Thoracic aorta (tissue), 2 donors: ENCODE data around the gene CHCHD4. TPM values are rescaled to one million over a fixed set of nuclear protein-coding genes. Genes with fewer than 3 reads are reported as not detected.

Experiments
- ATAC-seq: fragments of 150-250 bp; one replicate; pipeline ENCODE4 v1.8.0; 2017; ENCODE audit warnings: low read depth; ENCODE audit not compliant: insufficient number of reproducible peaks, low FRiP score
- DNase-seq: peaks from one replicate; pipeline ENCODE4 v3.0.0-alpha.2; 2020; ENCODE audit warnings: low spot score
- H3K27ac ChIP-seq, 2 donors: fragments of 200-600 bp; sonication (generic); 1 replicate in 1 of 2; 2 replicates in 1 of 2; pipeline ENCODE4 v1.5.1; 2016; ENCODE audit warnings: mild to moderate bottlenecking in 2 of 2, moderate library complexity in 2 of 2
- H3K27me3 ChIP-seq: fragments of 200-600 bp; sonication (generic); replicated peaks from 2 replicates; pipeline ENCODE4 v1.6.0; 2016; ENCODE audit warnings: mild to moderate bottlenecking; ENCODE audit not compliant: insufficient read depth
- H3K36me3 ChIP-seq: fragments of 200-600 bp; sonication (generic); one replicate; pipeline ENCODE4 v1.5.1; 2016
- H3K4me1 ChIP-seq, 2 donors: fragments of 200-600 bp; sonication (generic); 1 replicate in 1 of 2; 2 replicates in 1 of 2; pipeline versions ENCODE4 v1.5.1 to v1.6.0; 2016; ENCODE audit warnings: low read depth in 2 of 2, mild to moderate bottlenecking in 1 of 2; ENCODE audit not compliant: control insufficient read depth in 1 of 2
- H3K4me3 ChIP-seq: fragments of 200-600 bp; sonication (generic); 2 replicates; pipeline ENCODE4 v1.5.1; 2016; ENCODE audit warnings: mild to moderate bottlenecking
- H3K9me3 ChIP-seq: fragments of 200-600 bp; sonication (generic); 2 replicates; pipeline ENCODE4 v1.5.1; 2016
- total RNA-seq, 2 donors: library from RNA; depleted of rRNA; stranded (reverse); fragments of >200 nt; gene quantifications; one replicate each; pipeline versions ENCODE4 v1.1.0 to v1.2.3, GENCODE V29; 2016
- TF ChIP-seq, protein P1 (sequence below): fragments of 200-600 bp; sonication (generic); IDR thresholded peaks from one replicate; pipeline ENCODE4 v1.5.1; 2019; ENCODE audit warnings: antibody characterized with exemption

Gene CHCHD4
- total RNA-seq, 2 donors from 2014 or later, result 6.6 to 7.5 TPM

DNA sequence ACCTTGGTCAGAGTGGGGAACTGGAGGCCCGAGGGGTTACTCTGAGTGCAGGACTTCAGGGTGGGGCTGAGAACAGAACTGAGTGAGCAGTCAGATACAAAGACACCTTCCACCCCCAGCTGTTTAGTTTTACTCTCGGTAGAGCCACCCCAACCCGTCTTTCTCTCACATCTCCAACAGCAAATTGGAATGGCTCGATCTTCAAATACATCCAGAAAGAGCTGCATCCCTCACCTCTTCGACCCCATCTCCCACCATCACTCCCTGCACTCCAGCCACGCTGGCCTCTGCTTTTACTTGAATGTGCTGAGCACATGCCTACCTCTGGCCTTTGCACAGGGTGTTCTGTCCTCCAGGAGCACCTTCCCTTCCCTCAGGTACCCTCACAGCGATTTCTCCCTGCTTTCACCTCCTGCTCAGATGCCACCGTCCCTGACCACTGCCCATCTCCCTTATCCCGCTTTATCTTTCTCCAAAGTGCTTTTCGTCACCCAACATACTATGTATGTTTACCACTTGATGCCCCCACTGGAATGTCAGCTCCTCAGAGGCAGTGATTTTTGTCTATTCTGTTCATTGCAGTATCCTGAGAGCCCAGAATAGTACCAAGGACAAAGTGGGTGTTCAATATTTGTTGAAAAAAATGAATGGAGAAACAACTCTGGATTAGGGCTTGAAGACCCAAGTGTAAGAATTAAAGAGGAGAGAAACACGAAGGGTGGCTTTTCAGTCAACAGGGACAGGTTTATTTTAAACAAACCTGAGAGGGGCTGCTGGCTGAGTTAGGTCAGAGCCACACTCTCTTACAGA is 4.4 kb downstream of the CHCHD4 start:
- Histone ChIP-seq H3K27ac (no peak overlapping the region), H3K36me3 (peaks cover 11% of the 10 kb centered on the region), H3K27me3 (no peaks in the 10 kb centered on the region), H3K4me1 (peaks cover 6 to 22% of the 10 kb centered on the region in 2 donors), H3K4me3 (no peak overlapping the region), H3K9me3 (no peaks in the 10 kb centered on the region)
- DNase-seq, result no peak
- ATAC-seq, result no peak
- TF ChIP-seq, protein P1, sequence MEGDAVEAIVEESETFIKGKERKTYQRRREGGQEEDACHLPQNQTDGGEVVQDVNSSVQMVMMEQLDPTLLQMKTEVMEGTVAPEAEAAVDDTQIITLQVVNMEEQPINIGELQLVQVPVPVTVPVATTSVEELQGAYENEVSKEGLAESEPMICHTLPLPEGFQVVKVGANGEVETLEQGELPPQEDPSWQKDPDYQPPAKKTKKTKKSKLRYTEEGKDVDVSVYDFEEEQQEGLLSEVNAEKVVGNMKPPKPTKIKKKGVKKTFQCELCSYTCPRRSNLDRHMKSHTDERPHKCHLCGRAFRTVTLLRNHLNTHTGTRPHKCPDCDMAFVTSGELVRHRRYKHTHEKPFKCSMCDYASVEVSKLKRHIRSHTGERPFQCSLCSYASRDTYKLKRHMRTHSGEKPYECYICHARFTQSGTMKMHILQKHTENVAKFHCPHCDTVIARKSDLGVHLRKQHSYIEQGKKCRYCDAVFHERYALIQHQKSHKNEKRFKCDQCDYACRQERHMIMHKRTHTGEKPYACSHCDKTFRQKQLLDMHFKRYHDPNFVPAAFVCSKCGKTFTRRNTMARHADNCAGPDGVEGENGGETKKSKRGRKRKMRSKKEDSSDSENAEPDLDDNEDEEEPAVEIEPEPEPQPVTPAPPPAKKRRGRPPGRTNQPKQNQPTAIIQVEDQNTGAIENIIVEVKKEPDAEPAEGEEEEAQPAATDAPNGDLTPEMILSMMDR, result no peak

- DNase-seq (no peak), ATAC-seq (no peak)
- H3K9me3 ChIP-seq, result no peaks in the 10 kb centered on the region
- TF ChIP-seq, protein P1, result no peak
- peaks cover 17% of the 10 kb centered on the region for H3K36me3 ChIP-seq
- no peaks in the 10 kb centered on the region for H3K27me3 ChIP-seq
- H3K4me3 ChIP-seq, result no peak overlapping the region
- no peak overlapping the region for H3K27ac ChIP-seq
- peaks cover 6 to 22% of the 10 kb centered on the region in 2 donors for H3K4me1 ChIP-seq
Measured at GRCh38 chr3:14119651-14120050, 5.0 kb downstream of the CHCHD4 start.

DNA sequence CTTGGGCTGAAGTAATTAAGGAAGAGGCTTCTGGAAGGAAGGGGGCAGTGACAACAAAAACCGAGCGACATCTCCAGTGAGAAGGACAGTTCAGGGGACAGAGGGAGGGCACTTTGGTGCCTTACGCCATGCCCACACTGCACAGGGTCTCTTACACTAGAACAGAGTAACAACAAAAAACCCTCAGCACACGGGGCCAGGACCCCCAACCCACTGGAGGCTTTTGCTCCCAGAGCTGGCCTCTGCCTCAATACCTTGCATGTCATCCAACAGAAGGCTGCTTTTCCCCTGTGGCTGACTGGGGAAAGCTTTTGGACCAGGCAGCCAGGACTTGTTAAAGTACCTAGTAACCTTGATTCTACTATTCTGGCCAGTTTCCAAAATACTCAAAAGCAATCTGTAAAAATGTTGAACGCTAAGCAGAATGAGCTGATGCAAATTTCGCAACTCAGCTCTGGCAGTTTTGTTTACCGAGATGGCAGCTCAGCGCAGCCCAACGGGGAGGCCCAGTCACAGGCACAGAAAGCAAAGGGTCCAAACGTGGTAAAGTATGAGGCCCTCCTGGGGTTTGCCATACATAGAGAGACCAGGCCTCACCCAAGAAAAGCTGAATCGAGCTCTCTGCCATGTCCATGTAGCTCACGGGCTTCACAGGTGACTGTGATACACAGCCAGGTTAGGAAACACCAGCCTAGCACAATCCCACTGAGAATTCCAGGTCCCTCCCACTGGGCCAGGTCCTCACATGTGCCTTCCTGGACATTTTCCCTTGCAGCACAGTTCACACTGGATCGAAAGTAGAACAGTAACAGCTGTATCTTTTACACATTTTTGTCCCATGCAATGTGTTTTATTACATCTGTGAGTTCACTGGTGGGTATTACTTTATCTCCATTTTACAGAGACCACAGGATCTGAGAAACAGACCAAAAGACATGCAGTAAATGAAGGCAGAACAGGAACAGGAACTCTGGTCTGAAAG is 6.0 kb downstream of the CHCHD4 start:
- peaks cover 26% of the 10 kb centered on the region for H3K36me3 ChIP-seq
- DNase-seq (no peak), ATAC-seq (no peak)
- no peaks in the 10 kb centered on the region for H3K27me3 ChIP-seq
- H3K27ac ChIP-seq, result no peak overlapping the region
- TF ChIP-seq, protein P1, result no peak
- no peaks in the 10 kb centered on the region for H3K9me3 ChIP-seq
- no peak overlapping the region for H3K4me3 ChIP-seq
- peaks cover 5 to 18% of the 10 kb centered on the region in 2 donors for H3K4me1 ChIP-seq

- Histone ChIP-seq H3K4me1 (peaks cover 0 to 9% of the 10 kb centered on the region in 2 donors), H3K36me3 (peaks cover 36% of the 10 kb centered on the region), H3K27ac (no peak overlapping the region), H3K27me3 (no peaks in the 10 kb centered on the region), H3K4me3 (no peak overlapping the region), H3K9me3 (no peaks in the 10 kb centered on the region)
- TF ChIP-seq, protein P1, result no peak
- no peak for DNase-seq
- ATAC-seq, result no peak
Measured at GRCh38 chr3:14117468-14118399, 6.9 kb downstream of the CHCHD4 start.
